ENCODE data around the gene HSD17B3. TPM values are rescaled to one million over a fixed set of nuclear protein-coding genes. Genes with fewer than 3 reads are reported as not detected.

The HSD17B3 gene
- total RNA-seq, 1 experiment from 2014 or later: not detected

GRCh38 chr9:96187151-96187555 lies 114.8 kb downstream of the HSD17B3 start:
- DNase-seq (ENCODE audit: low read depth in 1 of 2, low spot score in 2 of 2): peak in 1 of 2 experiments; percentile 66
- no peaks in the 10 kb centered on the region for H3K36me3 ChIP-seq
- no peaks in the 10 kb centered on the region for H3K27me3 ChIP-seq (replicated peaks)
- peaks cover 40% of the 10 kb centered on the region for H3K4me1 ChIP-seq (replicated peaks)
- peak overlapping the region; percentile 96 for H3K27ac ChIP-seq
- H3K9me3 ChIP-seq (replicated peaks): peaks cover 6% of the 10 kb centered on the region; the same call in 1 of the 2 replicates
- peak overlapping the region; percentile 0; the same call in 1 of the 2 replicates for H3K4me3 ChIP-seq

- H3K4me3 ChIP-seq: no peak overlapping the region; the same call in 1 of the 2 replicates
- H3K36me3 ChIP-seq: no peaks in the 10 kb centered on the region
- peaks cover 40% of the 10 kb centered on the region for H3K4me1 ChIP-seq (replicated peaks)
- peak; percentile 94 to 95 for DNase-seq (ENCODE audit: low read depth in 1 of 2, low spot score in 2 of 2)
- peaks cover 6% of the 10 kb centered on the region; the same call in 1 of the 2 replicates for H3K9me3 ChIP-seq (replicated peaks)
- H3K27ac ChIP-seq: peak overlapping the region; percentile 96
- H3K27me3 ChIP-seq (replicated peaks): no peaks in the 10 kb centered on the region
These were observed 115.4 kb downstream of the HSD17B3 start for GRCh38 chr9:96186591-96187011.

GRCh38 chr9:96185518-96186156 lies 116.3 kb downstream of the HSD17B3 start:
- peak overlapping the region; percentile 70 for H3K27ac ChIP-seq
- peaks cover 6% of the 10 kb centered on the region; the same call in 1 of the 2 replicates for H3K9me3 ChIP-seq (replicated peaks)
- no peak overlapping the region for H3K4me3 ChIP-seq
- H3K27me3 ChIP-seq (replicated peaks): no peaks in the 10 kb centered on the region
- DNase-seq (ENCODE audit: low read depth in 1 of 2, low spot score in 2 of 2): peak in 1 of 2 experiments; percentile 31
- H3K36me3 ChIP-seq: no peaks in the 10 kb centered on the region
- H3K4me1 ChIP-seq (replicated peaks): peaks cover 40% of the 10 kb centered on the region

Other genes starting within 250 kb of the HSD17B3 start
- gene SLC35D2, start 81.5 kb upstream of the HSD17B3 start, total RNA-seq (2014; rRNA removed; shearing (Covaris generic)): 10.6 and 21.2 TPM in 2 replicates
- gene ZNF367, start 116.2 kb upstream of the HSD17B3 start, total RNA-seq (2014; rRNA removed; shearing (Covaris generic)): 45.4 and 55.5 TPM in 2 replicates
- 30.7 and 36.1 TPM in 2 replicates for gene HABP4, start 148.0 kb upstream of the HSD17B3 start, total RNA-seq (2014; rRNA removed; shearing (Covaris generic))

Data from SJSA1 (cell line).